Stimulated activated CD8-positive, alpha-beta memory T cell treated with anti-CD3 and anti-CD28 coated beads, Interleukin-7, amount 100 ng/mL, for 48 hours (primary cell): ENCODE data around the gene OSBPL9.
"Not testable (repeated sequence)": the region's sequence is repeated elsewhere in the genome, so short reads cannot be mapped to it uniquely, and the experiment has no call there.

Experiments used
- DNase-seq, 2 donors: peaks; one replicate each; pipeline ENCODE4 v3.0.0-alpha.2; 2020; ENCODE audit warnings: low read depth in 1 of 2; ENCODE audit errors: extremely low read depth in 1 of 2

Gene OSBPL9

GRCh38 chr1:51733426-51733774 lies 116.5 kb downstream of the OSBPL9 start:
- DNase-seq, result not testable (repeated sequence)

GRCh38 chr1:51733793-51734522 lies 117.1 kb downstream of the OSBPL9 start:
- no peak for DNase-seq

GRCh38 chr1:51734896-51735745 lies 118.2 kb downstream of the OSBPL9 start:
- DNase-seq, result no peak

GRCh38 chr1:51735746-51736254 lies 118.9 kb downstream of the OSBPL9 start:
- DNase-seq, result no peak

GRCh38 chr1:51736702-51737101 lies 119.8 kb downstream of the OSBPL9 start:
- no peak for DNase-seq

GRCh38 chr1:51738681-51739080 lies 121.8 kb downstream of the OSBPL9 start:
- no peak for DNase-seq

GRCh38 chr1:51740652-51741051 lies 123.8 kb downstream of the OSBPL9 start:
- DNase-seq, result no peak

- DNase-seq, result no peak
Observed at GRCh38 chr1:51741121-51741681, 124.3 kb downstream of the OSBPL9 start.

GRCh38 chr1:51744506-51745303 lies 127.8 kb downstream of the OSBPL9 start:
- no peak for DNase-seq

GRCh38 chr1:51745304-51745570 lies 128.3 kb downstream of the OSBPL9 start:
- no peak for DNase-seq

- DNase-seq, result no peak
Observed at GRCh38 chr1:51749151-51749550, 132.3 kb downstream of the OSBPL9 start.

- no peak for DNase-seq
Observed at GRCh38 chr1:51750218-51750617, 133.3 kb downstream of the OSBPL9 start.

- DNase-seq, result no peak
Observed at GRCh38 chr1:51750729-51751128, 133.8 kb downstream of the OSBPL9 start.

GRCh38 chr1:51752073-51752948 lies 135.4 kb downstream of the OSBPL9 start:
- DNase-seq, result no peak

GRCh38 chr1:51753969-51754368 lies 137.1 kb downstream of the OSBPL9 start:
- DNase-seq, result no peak

GRCh38 chr1:51754666-51755065 lies 137.8 kb downstream of the OSBPL9 start:
- DNase-seq, result no peak

GRCh38 chr1:51755437-51755836 lies 138.5 kb downstream of the OSBPL9 start:
- no peak for DNase-seq

GRCh38 chr1:51756290-51756689 lies 139.4 kb downstream of the OSBPL9 start:
- DNase-seq, result no peak

- DNase-seq, result no peak
Observed at GRCh38 chr1:51758310-51758709, 141.4 kb downstream of the OSBPL9 start.

- no peak for DNase-seq
Observed at GRCh38 chr1:51760872-51761271, 144.0 kb downstream of the OSBPL9 start.
